Activated gamma-delta T cell treated with Interleukin-2 at 50 U/mL for 16 hours (primary cell): ENCODE measurements around the gene MED8.

Source experiments
- DNase-seq: peaks from one replicate; pipeline ENCODE4 v3.0.0-alpha.2; 2020

MED8 gene

GRCh38 chr1:43389326-43390313 lies at the start of gene MED8, which contains the start of gene SZT2:
Gene MED8, minus strand, starts transcription at chr1:43389800. Its CDS starts 36 bp downstream, at chr1:43389764.
Gene SZT2, plus strand, starts transcription at chr1:43389899. Its CDS starts 70 bp downstream, at chr1:43389969.
- peak; percentile 91 for DNase-seq

GRCh38 chr1:43438953-43439581 lies 49.5 kb upstream of the MED8 start:
- no peak for DNase-seq

- no peak for DNase-seq
Measured at GRCh38 chr1:43438576-43438952, 49.0 kb upstream of the MED8 start.

GRCh38 chr1:43438006-43438405 lies 48.4 kb upstream of the MED8 start:
- DNase-seq = no peak

- no peak for DNase-seq
Measured at GRCh38 chr1:43437031-43437973, 47.7 kb upstream of the MED8 start.

- no peak for DNase-seq
Measured at GRCh38 chr1:43436371-43436770, 46.8 kb upstream of the MED8 start.

- no peak for DNase-seq
Measured at GRCh38 chr1:43435146-43436145, 45.8 kb upstream of the MED8 start.

GRCh38 chr1:43434256-43434655 lies 44.7 kb upstream of the MED8 start:
- DNase-seq = no peak

GRCh38 chr1:43432907-43433306 lies 43.3 kb upstream of the MED8 start:
- DNase-seq = no peak

- no peak for DNase-seq
Measured at GRCh38 chr1:43432171-43432860, 42.7 kb upstream of the MED8 start.

- DNase-seq = no peak
Measured at GRCh38 chr1:43431676-43432075, 42.1 kb upstream of the MED8 start.

GRCh38 chr1:43430831-43431230 lies 41.2 kb upstream of the MED8 start:
- no peak for DNase-seq

GRCh38 chr1:43427941-43428340 lies 38.3 kb upstream of the MED8 start:
- DNase-seq = no peak

GRCh38 chr1:43427524-43427923 lies 37.9 kb upstream of the MED8 start:
- DNase-seq = no peak

- DNase-seq = no peak
Measured at GRCh38 chr1:43426221-43426620, 36.6 kb upstream of the MED8 start.

- no peak for DNase-seq
Measured at GRCh38 chr1:43425045-43425444, 35.4 kb upstream of the MED8 start.

GRCh38 chr1:43423672-43424550 lies 34.3 kb upstream of the MED8 start:
- DNase-seq = no peak

GRCh38 chr1:43422995-43423671 lies 33.5 kb upstream of the MED8 start:
- DNase-seq = no peak
